Smooth muscle cell (in vitro differentiated cells): ENCODE results near the gene SND1. TPM values are rescaled to one million over a fixed set of nuclear protein-coding genes. Genes with fewer than 3 reads are reported as not detected.

ENCODE experiments used
- DNase-seq: peaks from one replicate; lab custom pipeline; 2025; ENCODE audit not compliant: unreplicated experiment; lab: John Stamatoyannopoulos, UW
- H2AFZ ChIP-seq: fragments of 200-600 bp; sonication (generic); 2 replicates; pipeline ENCODE4 v1.6.0; 2016; ENCODE audit warnings: antibody characterized with exemption, low read depth, mild to moderate bottlenecking
- H3F3A ChIP-seq: fragments of 200-600 bp; sonication (generic); 2 replicates; pipeline ENCODE4 v1.6.0; 2017; ENCODE audit warnings: antibody characterized with exemption, low read depth
- H3K27ac ChIP-seq: fragments of 200-600 bp; sonication (generic); 2 replicates; pipeline ENCODE4 v1.5.1; 2016; ENCODE audit warnings: low read depth, mild to moderate bottlenecking
- H3K27me3 ChIP-seq: fragments of 200-600 bp; sonication (generic); 2 replicates; pipeline ENCODE4 v1.6.1; 2016; ENCODE audit warnings: low read depth, mild to moderate bottlenecking
- H3K36me3 ChIP-seq: fragments of 200-600 bp; sonication (generic); 2 replicates; pipeline ENCODE4 v1.5.1; 2016; ENCODE audit warnings: low read depth
- H3K4me1 ChIP-seq: fragments of 200-600 bp; sonication (generic); 2 replicates; pipeline ENCODE4 v1.5.1; 2016; ENCODE audit warnings: low read depth
- H3K4me2 ChIP-seq: fragments of 200-600 bp; sonication (generic); 2 replicates; pipeline ENCODE4 v1.6.0; 2016; ENCODE audit warnings: mild to moderate bottlenecking
- H3K4me3 ChIP-seq: fragments of 200-600 bp; sonication (generic); 2 replicates; pipeline ENCODE4 v1.5.1; 2016; ENCODE audit warnings: mild to moderate bottlenecking
- H3K79me2 ChIP-seq: fragments of 200-600 bp; sonication (generic); 2 replicates; pipeline ENCODE4 v1.6.0; 2016; ENCODE audit warnings: low read depth, mild to moderate bottlenecking
- H3K9ac ChIP-seq: fragments of 200-600 bp; sonication (generic); 2 replicates; pipeline ENCODE4 v1.6.0; 2016; ENCODE audit warnings: low read depth
- H3K9me3 ChIP-seq: fragments of 200-600 bp; sonication (generic); replicated peaks from 2 replicates; pipeline ENCODE4 v1.5.1; 2016; ENCODE audit warnings: low read depth
- H4K20me1 ChIP-seq: fragments of 200-600 bp; sonication (generic); 2 replicates; pipeline ENCODE4 v1.6.0; 2016; ENCODE audit warnings: low read depth
- CTCF ChIP-seq: fragments of 200-600 bp; sonication (generic); IDR thresholded peaks from 2 replicates; pipeline ENCODE4 v1.5.1; 2017; ENCODE audit warnings: borderline replicate concordance, mild to moderate bottlenecking, antibody characterized with exemption; ENCODE audit not compliant: insufficient read depth, poor library complexity, severe bottlenecking
- WGBS: methylation state at CpG from one replicate; pipeline ENCODE4 v1.1.7; 2016; ENCODE audit warnings: low lambda C conversion rate; 5-methylcytosine and 5-hydroxymethylcytosine counted together
- polyA plus RNA-seq: library from polyadenylated mRNA; unstranded; fragments of >200 nt; fragmentation: Nextera tagmentation; extraction: Ambion mirVana; gene quantifications from 2 replicates; pipeline ENCODE4 v1.2.1, GENCODE V29; 2016
- total RNA-seq: library from RNA; depleted of rRNA; stranded (reverse); fragments of >200 nt; gene quantifications from 2 replicates; pipeline ENCODE4 v1.2.3, GENCODE V29; 2014

The SND1 gene
- total and polyA plus RNA-seq, 2 experiments from 2014 or later = 129 to 136 TPM

- TF ChIP-seq CTCF = no peak
- Histone ChIP-seq H3K79me2 (peaks cover 55% of the 10 kb centered on the region), H4K20me1 (peaks cover 99% of the 10 kb centered on the region), H3F3A (peaks cover 1% of the 10 kb centered on the region), H3K27ac (no peak overlapping the region), H2AFZ (no peak overlapping the region), H3K4me3 (no peak overlapping the region), H3K9me3 (no peaks in the 10 kb centered on the region), H3K4me1 (peaks cover 15% of the 10 kb centered on the region), H3K4me2 (no peak overlapping the region), H3K27me3 (no peaks in the 10 kb centered on the region), H3K36me3 (no peaks in the 10 kb centered on the region), H3K9ac (no peak overlapping the region)
- WGBS = 76% methylated on average over 4 of the region's 4 CpGs
- DNase-seq = no peak
Measured at GRCh38 chr7:127879436-127879835, 227.4 kb downstream of the SND1 start.

GRCh38 chr7:127879942-127880341 lies 227.9 kb downstream of the SND1 start:
- Histone ChIP-seq H3K9me3 (no peaks in the 10 kb centered on the region), H3K79me2 (peaks cover 50% of the 10 kb centered on the region), H3K9ac (no peak overlapping the region), H2AFZ (no peak overlapping the region), H3K4me2 (no peak overlapping the region), H3K4me1 (peaks cover 16% of the 10 kb centered on the region), H3K27ac (no peak overlapping the region), H3K27me3 (no peaks in the 10 kb centered on the region), H3K4me3 (no peak overlapping the region), H4K20me1 (peaks cover 99% of the 10 kb centered on the region), H3F3A (peaks cover 6% of the 10 kb centered on the region), H3K36me3 (no peaks in the 10 kb centered on the region)
- no peak for TF ChIP-seq CTCF
- WGBS = 95% methylated on average over 5 of the region's 5 CpGs
- no peak for DNase-seq

GRCh38 chr7:127880454-127880853 lies 228.5 kb downstream of the SND1 start:
- Histone ChIP-seq H3F3A (peaks cover 10% of the 10 kb centered on the region), H3K36me3 (no peaks in the 10 kb centered on the region), H2AFZ (no peak overlapping the region), H3K27ac (no peak overlapping the region), H3K9me3 (no peaks in the 10 kb centered on the region), H3K27me3 (no peaks in the 10 kb centered on the region), H3K4me2 (no peak overlapping the region), H3K79me2 (peaks cover 49% of the 10 kb centered on the region), H3K4me1 (peaks cover 20% of the 10 kb centered on the region), H4K20me1 (peaks cover 99% of the 10 kb centered on the region), H3K4me3 (no peak overlapping the region), H3K9ac (no peak overlapping the region)
- DNase-seq = no peak
- TF ChIP-seq CTCF = no peak
- WGBS = 64% methylated on average over 2 of the region's 2 CpGs

- H4K20me1 ChIP-seq = peaks cover 99% of the 10 kb centered on the region
- H3K4me2 ChIP-seq = no peak overlapping the region
- H3F3A ChIP-seq = peaks cover 11% of the 10 kb centered on the region
- H3K79me2 ChIP-seq = peaks cover 49% of the 10 kb centered on the region
- H3K4me1 ChIP-seq = peaks cover 18% of the 10 kb centered on the region
- H3K27me3 ChIP-seq = no peaks in the 10 kb centered on the region
- no peak for TF ChIP-seq CTCF
- H2AFZ ChIP-seq = no peak overlapping the region
- no peak overlapping the region for H3K9ac ChIP-seq
- no peak overlapping the region for H3K4me3 ChIP-seq
- no peak for DNase-seq
- no peak overlapping the region for H3K27ac ChIP-seq
- H3K36me3 ChIP-seq = no peaks in the 10 kb centered on the region
- 92% methylated on average over 7 of the region's 7 CpGs for whole genome bisulfite sequencing
- no peaks in the 10 kb centered on the region for H3K9me3 ChIP-seq
Measured at GRCh38 chr7:127881564-127881963, 229.6 kb downstream of the SND1 start.
